Iris pigment epithelial cell (primary cell): ENCODE measurements around the gene GLOD5.

Experiments
- DNase-seq: peaks from one replicate; pipeline ENCODE4 v3.0.0-alpha.2; 2011; ENCODE audit warnings: low read depth

GLOD5 gene

GRCh38 chrX:48761674-48762471, at the start of gene GLOD5:
GLOD5 (plus strand) TSS chrX:48761747; CDS start chrX:48761791, 44 bp downstream.
- DNase-seq = peak; percentile 5

DNA sequence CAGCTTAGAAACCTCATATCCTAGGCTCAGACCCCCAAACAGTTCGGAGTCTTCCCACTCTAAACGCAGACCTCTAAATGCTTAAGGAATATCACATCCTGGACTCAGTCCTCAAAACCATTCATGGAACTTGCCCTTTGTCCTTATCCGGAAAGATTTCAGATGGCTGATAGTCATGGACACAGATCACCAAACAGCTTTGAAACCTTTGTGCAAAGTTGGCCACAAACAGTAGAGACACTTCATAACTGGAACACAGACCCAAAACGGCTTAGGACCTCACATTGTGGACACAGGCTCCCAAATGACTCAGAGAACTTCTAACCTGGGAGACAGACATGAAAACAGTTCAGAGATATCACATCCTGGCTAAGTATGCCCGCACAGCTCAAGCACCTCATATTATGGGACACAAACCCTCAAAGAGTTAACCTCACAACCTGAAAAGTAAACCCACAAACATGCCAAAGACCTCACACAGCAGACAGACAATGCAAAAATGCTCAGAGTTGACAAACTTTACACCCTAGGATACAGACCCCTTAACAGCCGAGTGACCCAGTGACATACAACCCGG, 49.5 kb upstream of the GLOD5 start:
- no peak for DNase-seq

DNA sequence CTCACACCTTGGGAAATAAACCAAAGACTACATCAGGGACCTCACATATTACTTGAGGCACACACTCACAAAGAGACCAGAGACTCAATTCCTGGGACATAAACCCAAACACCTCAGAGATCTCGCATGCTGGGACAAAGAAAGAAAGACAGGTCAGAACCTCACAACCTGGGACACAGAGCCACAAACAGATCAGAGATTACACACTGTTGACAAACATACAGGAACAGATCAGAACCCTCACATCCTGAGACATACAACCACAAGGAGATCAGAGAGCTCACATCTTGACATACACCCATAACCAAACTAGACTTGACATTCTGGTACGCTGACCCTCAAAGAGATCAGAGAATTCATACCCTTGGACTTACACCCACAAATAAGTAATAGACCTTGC, 47.7 kb upstream of the GLOD5 start:
- no peak for DNase-seq

DNA sequence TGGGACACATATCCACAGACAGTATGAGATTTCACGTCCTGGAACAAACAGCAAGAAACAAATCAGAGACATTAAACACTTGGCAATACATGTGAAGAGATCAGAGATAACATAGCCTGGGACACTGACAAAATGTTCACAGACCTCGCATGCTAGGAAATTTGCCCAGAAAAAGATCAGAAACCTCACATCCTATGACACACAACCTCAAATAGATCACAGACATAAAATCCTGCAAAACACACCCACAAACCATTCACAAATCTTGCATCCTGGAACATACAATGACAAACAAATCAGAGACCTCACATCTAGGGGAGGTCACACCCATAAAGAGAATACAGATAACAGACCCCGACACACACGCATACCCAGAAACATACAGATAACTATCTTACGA, 47.0 kb upstream of the GLOD5 start:
- no peak for DNase-seq

DNA sequence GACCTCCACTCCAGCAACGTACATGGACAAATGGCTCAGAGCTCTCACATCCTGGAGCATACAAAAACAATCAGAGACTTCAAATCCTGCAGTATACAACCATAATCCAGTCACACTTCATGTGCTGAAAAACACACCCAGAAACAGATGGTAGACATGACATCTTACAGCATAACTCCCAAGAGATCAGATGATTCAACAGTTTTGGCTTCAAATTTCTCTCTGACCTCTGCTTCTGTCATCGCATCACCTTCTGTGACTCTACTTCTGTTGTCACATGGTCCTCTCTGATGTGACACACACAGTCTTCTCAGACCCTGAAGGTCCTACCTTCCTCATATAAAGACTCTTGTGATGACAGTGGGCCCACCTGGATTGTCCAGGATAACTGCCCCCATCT, 46.5 kb upstream of the GLOD5 start:
- peak; percentile 28 for DNase-seq

DNA sequence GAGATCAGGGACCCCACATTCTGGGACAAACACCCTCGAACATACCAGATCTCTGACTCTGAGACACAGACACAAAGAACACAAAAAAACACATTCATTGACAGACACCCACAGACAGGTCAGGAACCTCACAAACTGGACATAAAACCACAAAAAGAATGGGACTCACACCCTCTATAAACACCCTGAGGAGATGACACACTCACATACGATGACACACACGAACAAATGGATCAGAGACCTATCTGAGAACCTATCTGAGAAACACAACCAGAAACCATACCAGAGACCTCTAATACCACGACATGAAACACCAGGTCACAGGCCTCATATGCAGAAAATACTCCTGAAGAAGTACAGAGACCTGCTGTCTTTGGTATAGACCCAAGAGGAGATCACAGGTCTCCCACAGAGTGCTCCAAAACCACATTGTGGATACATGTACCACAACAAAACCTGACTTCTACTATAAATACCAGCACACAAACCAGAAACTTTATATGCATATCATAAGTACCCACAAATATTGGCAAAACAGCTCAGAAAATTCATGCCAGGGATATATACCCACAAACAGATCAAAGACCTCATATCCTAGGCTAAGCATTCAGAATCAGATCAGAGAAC, 45.6 kb upstream of the GLOD5 start:
- DNase-seq = no peak

GRCh38 chrX:48719958-48720357, 41.6 kb upstream of the GLOD5 start:
- no peak for DNase-seq

DNA sequence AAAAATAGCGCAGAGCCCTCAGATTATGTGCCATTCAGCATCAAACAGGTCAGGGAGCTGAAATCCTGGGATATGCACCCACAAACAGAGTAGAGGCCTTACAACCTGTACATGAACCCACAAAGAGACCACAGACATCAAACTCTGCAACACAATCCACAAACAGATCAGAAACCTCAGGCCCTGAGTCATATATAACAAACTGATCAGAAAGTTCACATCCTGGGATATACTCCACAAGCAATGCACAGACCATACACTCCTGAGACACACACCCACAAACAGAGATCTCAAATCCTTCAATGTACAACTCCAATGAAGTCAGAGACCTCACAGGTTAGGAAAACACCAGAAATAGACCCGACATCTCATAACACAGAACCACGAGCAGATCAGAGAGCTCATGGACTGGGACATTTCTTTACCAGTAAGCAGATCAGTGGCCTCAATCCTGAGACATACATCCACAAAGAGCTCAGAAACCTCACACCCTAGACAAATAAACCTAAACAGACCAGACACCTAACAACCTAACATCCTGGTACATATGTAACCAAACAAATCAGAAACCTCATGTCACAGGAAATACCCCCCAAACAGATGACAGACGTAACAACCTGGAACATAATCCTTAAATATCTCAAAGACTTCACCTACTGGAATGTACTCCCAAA, 40.8 kb upstream of the GLOD5 start:
- DNase-seq = no peak

DNA sequence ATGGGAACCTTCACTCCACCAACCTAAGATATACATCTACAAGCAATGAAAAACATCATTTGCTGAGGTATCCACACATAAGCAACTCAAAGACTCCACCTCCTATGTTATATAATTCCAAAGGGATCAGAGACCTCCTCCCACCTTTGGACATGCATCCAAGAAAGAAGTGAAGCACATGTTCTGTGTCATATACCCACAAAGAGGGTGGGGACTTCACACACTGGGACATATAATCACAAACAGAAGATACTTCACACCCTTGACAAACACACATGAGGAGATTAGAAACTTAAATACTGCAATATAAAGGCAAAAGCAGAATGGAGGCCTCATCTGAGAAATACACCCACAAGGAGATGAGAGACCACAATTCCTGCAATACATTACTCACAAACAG, 39.6 kb upstream of the GLOD5 start:
- no peak for DNase-seq

DNA sequence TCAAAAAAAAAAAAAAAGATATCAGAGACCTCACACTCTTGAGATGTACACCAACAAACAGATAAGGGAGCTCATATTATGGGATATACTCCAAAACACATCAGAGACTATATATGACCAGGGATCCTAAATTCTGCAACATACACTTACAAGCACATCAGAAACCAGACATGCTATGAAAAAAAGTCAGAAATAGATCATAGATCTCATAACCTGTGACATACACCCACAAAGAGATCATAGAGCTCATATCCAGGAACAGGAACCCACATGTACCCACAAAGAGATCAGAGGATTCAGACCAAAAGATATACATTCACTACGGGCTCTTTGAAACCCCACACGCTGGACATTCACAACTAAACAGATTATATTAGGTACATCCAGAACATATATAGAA, 35.0 kb upstream of the GLOD5 start:
- no peak for DNase-seq

DNA sequence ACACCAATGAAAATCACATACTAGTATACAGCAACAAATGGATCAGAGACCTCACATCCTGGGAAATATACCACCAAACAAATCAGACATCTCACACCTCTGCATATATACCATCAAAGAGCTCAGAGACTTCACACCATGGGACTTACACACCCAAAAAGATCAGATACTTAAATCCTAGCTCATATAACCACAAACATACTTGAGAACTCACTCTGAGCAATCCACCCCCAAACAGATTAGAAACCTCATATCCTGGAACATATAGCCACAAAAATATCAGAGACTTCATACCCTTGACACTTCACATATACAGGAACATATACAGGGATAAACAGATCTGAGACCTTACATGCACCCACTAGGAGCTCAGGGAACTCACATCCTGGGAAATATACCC, 32.9 kb upstream of the GLOD5 start:
- DNase-seq = no peak

- no peak for DNase-seq
Observed at GRCh38 chrX:48736303-48736702, 25.2 kb upstream of the GLOD5 start.

GRCh38 chrX:48736878-48737212, 24.7 kb upstream of the GLOD5 start:
- no peak for DNase-seq

GRCh38 chrX:48737213-48737938, 24.2 kb upstream of the GLOD5 start:
- DNase-seq = peak; percentile 98

- DNase-seq = no peak
Observed at GRCh38 chrX:48737940-48738339, 23.6 kb upstream of the GLOD5 start.

DNA sequence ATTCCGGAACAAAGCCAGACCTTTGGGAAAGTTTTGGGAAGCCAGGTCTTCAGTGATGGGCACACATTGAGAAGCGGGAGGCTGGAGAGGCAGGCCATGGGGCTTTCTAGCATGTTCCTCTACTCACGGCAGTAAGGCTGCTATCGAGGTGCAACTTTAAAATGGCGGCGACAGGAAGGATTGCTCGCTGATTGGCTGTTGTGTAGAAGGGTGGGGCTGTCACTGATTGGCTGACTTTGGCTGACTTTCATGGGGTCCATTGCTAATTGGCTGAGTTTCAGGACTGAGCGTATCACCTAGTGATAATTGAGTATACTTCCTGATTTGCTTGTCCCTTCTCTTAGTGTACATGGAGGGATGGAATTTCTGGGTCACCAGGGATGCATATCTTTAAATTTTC, 19.7 kb upstream of the GLOD5 start:
- no peak for DNase-seq

DNA sequence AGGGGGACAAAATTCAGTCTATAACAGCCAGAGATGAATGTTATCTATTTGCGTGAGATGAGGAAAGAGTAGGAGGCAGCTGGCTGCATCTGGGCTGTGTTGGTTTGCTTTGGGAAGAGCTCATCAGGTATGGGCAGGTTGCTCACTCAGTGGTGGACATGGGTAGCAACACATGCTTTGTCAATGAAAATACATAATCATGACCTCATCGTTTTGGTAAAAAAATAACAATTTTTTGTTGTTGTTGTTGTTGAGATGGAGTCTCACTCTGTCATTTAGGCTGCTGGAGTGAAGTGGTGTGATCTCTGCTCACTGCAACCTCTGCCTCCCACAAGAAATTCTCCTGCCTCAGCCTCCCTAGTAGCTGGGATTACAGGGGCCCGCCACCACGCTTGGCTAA, 16.3 kb upstream of the GLOD5 start:
- no peak for DNase-seq

DNA sequence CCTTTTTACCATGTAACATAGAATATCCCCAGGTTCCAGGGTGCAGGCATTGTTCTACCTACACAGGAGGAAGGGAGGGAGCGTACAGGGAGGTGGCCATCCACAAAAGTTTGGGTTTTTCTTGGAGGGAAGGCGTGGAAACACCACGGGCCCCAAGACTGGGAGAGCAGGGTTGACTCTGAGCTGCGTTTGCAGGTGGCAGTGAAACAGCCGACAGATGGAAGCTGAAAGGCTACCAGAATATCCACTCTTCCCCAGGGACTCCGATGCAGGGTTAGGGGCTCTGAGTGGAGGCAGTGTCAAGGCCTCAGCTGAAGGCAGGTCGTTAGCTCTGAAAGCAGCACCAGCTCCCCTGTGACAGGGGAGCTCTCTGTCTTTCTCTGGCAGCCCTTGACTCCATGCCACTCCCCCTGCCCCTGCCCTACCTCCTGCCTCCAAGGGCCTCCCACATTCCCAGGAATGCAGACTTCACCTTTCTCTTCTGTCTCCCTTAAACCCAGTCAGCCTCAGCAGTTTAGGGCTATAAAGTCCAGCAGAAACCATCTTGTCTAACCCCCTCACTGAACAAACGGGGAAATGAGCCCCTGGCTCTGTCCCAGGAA, 14.0 kb upstream of the GLOD5 start:
- no peak for DNase-seq

- DNase-seq = no peak
Observed at GRCh38 chrX:48749182-48749581, 12.4 kb upstream of the GLOD5 start.

GRCh38 chrX:48751343-48751742, 10.2 kb upstream of the GLOD5 start:
- DNase-seq = no peak

GRCh38 chrX:48752498-48752897, 9.0 kb upstream of the GLOD5 start:
- no peak for DNase-seq

- DNase-seq = no peak
Observed at GRCh38 chrX:48753708-48754228, 7.8 kb upstream of the GLOD5 start.
